ENCODE data around the gene DLG2.

DLG2 gene

GRCh38 chr11:83852775-83853442 lies 1774.2 kb downstream of the DLG2 start:
- H3K4me3 ChIP-seq (replicated peaks in 1 of 2; ENCODE audit: low read depth in 2 of 2, low read length in 2 of 2) = no peak overlapping the region
- no peak for DNase-seq (ENCODE audit: low read depth in 2 of 2)
- TF ChIP-seq CTCF (IDR thresholded peaks at IDR 0.05; ENCODE audit: low read depth, low read length) = no peak

- no peak overlapping the region for H3K4me3 ChIP-seq (replicated peaks in 1 of 2; ENCODE audit: low read depth in 2 of 2, low read length in 2 of 2)
Observed at GRCh38 chr11:83852012-83852411, 1775.1 kb downstream of the DLG2 start.

GRCh38 chr11:83847467-83848034 lies 1779.6 kb downstream of the DLG2 start:
- TF ChIP-seq CTCF (IDR thresholded peaks at IDR 0.05; ENCODE audit: low read depth, low read length) = no peak
- H3K4me3 ChIP-seq (replicated peaks in 1 of 2; ENCODE audit: low read depth in 2 of 2, low read length in 2 of 2) = no peak overlapping the region
- DNase-seq (ENCODE audit: low read depth in 2 of 2) = no peak

More at GRCh38 chr11:83852012-83852411, 1775.1 kb downstream of the DLG2 start:
- no peak for TF ChIP-seq CTCF (IDR thresholded peaks at IDR 0.05; ENCODE audit: low read depth, low read length)
- no peak for DNase-seq (ENCODE audit: low read depth in 2 of 2)

- H3K4me3 ChIP-seq (replicated peaks in 1 of 2; ENCODE audit: low read depth in 2 of 2, low read length in 2 of 2) = no peak overlapping the region
- TF ChIP-seq CTCF (IDR thresholded peaks at IDR 0.05; ENCODE audit: low read depth, low read length) = no peak
- DNase-seq (ENCODE audit: low read depth in 2 of 2) = no peak
Observed at GRCh38 chr11:83845797-83846196, 1781.3 kb downstream of the DLG2 start.

- TF ChIP-seq CTCF (IDR thresholded peaks at IDR 0.05; ENCODE audit: low read depth, low read length) = no peak
- no peak overlapping the region for H3K4me3 ChIP-seq (replicated peaks in 1 of 2; ENCODE audit: low read depth in 2 of 2, low read length in 2 of 2)
- DNase-seq (ENCODE audit: low read depth in 2 of 2) = no peak
Observed at GRCh38 chr11:83840326-83840725, 1786.8 kb downstream of the DLG2 start.

GRCh38 chr11:83836883-83837654 lies 1790.1 kb downstream of the DLG2 start:
- TF ChIP-seq CTCF (IDR thresholded peaks at IDR 0.05; ENCODE audit: low read depth, low read length) = peak; percentile 84
- H3K4me3 ChIP-seq (replicated peaks in 1 of 2; ENCODE audit: low read depth in 2 of 2, low read length in 2 of 2) = no peak overlapping the region
- DNase-seq (ENCODE audit: low read depth in 2 of 2) = peak; percentile 48 to 66
